Endothelial cell of umbilical vein (primary cell): ENCODE results near the gene CTBP2. TPM values are rescaled to one million over a fixed set of nuclear protein-coding genes. Genes with fewer than 3 reads are reported as not detected.

Experiments used
- BruUV-seq: library from RNA; stranded (reverse); fragments of 400-500 nt; replicated peaks from 2 replicates; lab custom pipeline; 2021; lab: Mats Ljungman, UMichigan
- CTCF ChIA-PET: fragments of 300-600, 350-600 bp; sonication (Branson Sonifier 250); formaldehyde crosslinking; loops from one replicate; lab custom pipeline; 2021; ENCODE audit warnings: antibody characterized with exemption, inconsistent platforms; lab: Charles Lee
- POLR2A ChIA-PET: fragments of 300-600, 350-600 bp; sonication (Branson Sonifier 250); formaldehyde crosslinking; loops from one replicate; lab custom pipeline; 2021; ENCODE audit warnings: antibody characterized with exemption, inconsistent platforms; lab: Charles Lee
- DNase-seq: peaks from one replicate; pipeline ENCODE4 v3.0.0-alpha.2; 2011; ENCODE audit warnings: low read depth, low spot score
- FAIRE-seq: peaks from 2 replicates; lab custom pipeline; 2011; peaks lifted over from hg19 to GRCh38; lab: Jason Lieb, UNC
- H2AFZ ChIP-seq: 2 replicates; pipeline ENCODE4 v1.6.0; 2012; ENCODE audit warnings: low read depth, low read length, control low read depth, inconsistent platforms
- H3K27ac ChIP-seq: 2 replicates; pipeline ENCODE4 v1.5.1; 2011; ENCODE audit warnings: low read depth, mild to moderate bottlenecking, control low read depth, low read length, moderate library complexity; ENCODE audit not compliant: insufficient read depth
- H3K27me3 ChIP-seq, 2 experiments: 2 replicates each; pipeline versions ENCODE4 v1.6.0 to v1.6.1; 2011; ENCODE audit warnings: low read length in 2 of 2, mixed read lengths in 1 of 2; ENCODE audit not compliant: control insufficient read depth in 2 of 2, insufficient read depth in 2 of 2
- H3K36me3 ChIP-seq, 2 experiments: 2 replicates in 1 of 2; 3 replicates in 1 of 2; pipeline ENCODE4 v1.5.1; 2011; ENCODE audit warnings: low read length in 2 of 2, mild to moderate bottlenecking in 1 of 2, moderate library complexity in 1 of 2; ENCODE audit not compliant: control insufficient read depth in 2 of 2, insufficient read depth in 2 of 2; ENCODE audit errors: extremely low read depth in 1 of 2
- H3K4me1 ChIP-seq: 3 replicates; pipeline ENCODE4 v1.5.1; 2011; ENCODE audit warnings: mild to moderate bottlenecking, low read length; ENCODE audit not compliant: control insufficient read depth, insufficient read depth; ENCODE audit errors: extremely low read depth
- H3K4me2 ChIP-seq: 2 replicates; pipeline ENCODE4 v1.6.1; 2011; ENCODE audit warnings: low read length, control low read depth, mixed read lengths; ENCODE audit not compliant: insufficient read depth
- H3K4me3 ChIP-seq, 3 experiments: fragments of 200-600 bp in 1 of 3; sonication (generic), shearing (Covaris generic) in 1 of 3; replicated peaks in 1 of 3; 2 replicates each; pipeline ENCODE4 v1.5.1; 2011 to 2016; ENCODE audit warnings: control low read depth in 3 of 3, low read length in 3 of 3, mild to moderate bottlenecking in 2 of 3, inconsistent platforms in 1 of 3, low read depth in 1 of 3, moderate library complexity in 1 of 3; ENCODE audit not compliant: insufficient read depth in 1 of 3
- H3K79me2 ChIP-seq: 2 replicates; pipeline ENCODE4 v1.6.0; 2012; ENCODE audit warnings: low read length, inconsistent platforms; ENCODE audit not compliant: control insufficient read depth, insufficient read depth
- H3K9ac ChIP-seq: replicated peaks from 2 replicates; pipeline ENCODE3; 2011; ENCODE audit warnings: low read length, control low read depth; ENCODE audit not compliant: insufficient read depth; ENCODE audit errors: extremely low read depth
- H3K9me1 ChIP-seq: replicated peaks from 3 replicates; pipeline ENCODE4 v1.6.0; 2011; ENCODE audit warnings: mild to moderate bottlenecking, low read length; ENCODE audit not compliant: control insufficient read depth, insufficient read depth; ENCODE audit errors: extremely low read depth
- H3K9me3 ChIP-seq: replicated peaks from 2 replicates; pipeline ENCODE4 v1.5.1; 2012; ENCODE audit warnings: low read length, inconsistent platforms; ENCODE audit not compliant: control insufficient read depth, insufficient read depth
- H4K20me1 ChIP-seq: replicated peaks from 2 replicates; pipeline ENCODE3; 2011; ENCODE audit warnings: mild to moderate bottlenecking, low read length; ENCODE audit not compliant: control insufficient read depth, insufficient read depth; ENCODE audit errors: extremely low read depth
- EZH2 ChIP-seq: IDR thresholded peaks from 2 replicates; pipeline ENCODE4 v1.6.1; 2012; ENCODE audit warnings: borderline replicate concordance, low read depth, mild to moderate bottlenecking, moderate library complexity, low read length, inconsistent platforms; ENCODE audit not compliant: severe bottlenecking
- FOS ChIP-seq: IDR thresholded peaks from 2 replicates; pipeline ENCODE4 v1.6.1; 2011; ENCODE audit warnings: mild to moderate bottlenecking, low read length, moderate library complexity, borderline replicate concordance; ENCODE audit not compliant: insufficient read depth
- GATA2 ChIP-seq: IDR thresholded peaks from 2 replicates; pipeline ENCODE4 v1.7.0; 2011; ENCODE audit warnings: low read depth, mild to moderate bottlenecking, moderate library complexity, mixed read lengths, low read length; ENCODE audit not compliant: insufficient read length, insufficient read depth
- JUN ChIP-seq: IDR thresholded peaks from 2 replicates; pipeline ENCODE4 v1.6.1; 2011; ENCODE audit warnings: borderline replicate concordance, low read depth; ENCODE audit not compliant: insufficient read length, insufficient read depth
- MAX ChIP-seq: IDR thresholded peaks from 2 replicates; pipeline ENCODE4 v1.6.1; 2011; ENCODE audit not compliant: insufficient read depth, insufficient read length
- MYC ChIP-seq: IDR thresholded peaks from one replicate; pipeline ENCODE4 v1.6.1; 2011; ENCODE audit warnings: mild to moderate bottlenecking, low read depth, low read length
- POLR2A ChIP-seq: IDR thresholded peaks from 2 replicates; pipeline ENCODE4 v1.6.1; 2012; ENCODE audit warnings: low read depth, mild to moderate bottlenecking, control low read depth, low read length
- POLR2AphosphoS5 ChIP-seq: IDR thresholded peaks from 2 replicates; pipeline ENCODE4 v1.6.1; 2012; ENCODE audit warnings: low read depth, mild to moderate bottlenecking, control low read depth, low read length, moderate library complexity; ENCODE audit not compliant: insufficient read depth
- dilution Hi-C: fragments of 300-500 bp; cut with MboI; formaldehyde crosslinking; loops from one replicate; pipeline ENCODE4 v1.15.0; 2019; ENCODE audit warnings: low sequenced_read_pairs; ENCODE audit not compliant: extremely low pct_ligation_motif_present
- intact Hi-C: fragments of 100-400 bp; cut with micrococcal nuclease; formaldehyde crosslinking; loops from one replicate; pipeline ENCODE4 v1.10.0; 2022
- polyA plus RNA-seq, 4 experiments: library from polyadenylated mRNA; depleted of rRNA in 3 of 4; stranded (reverse) in 3 of 4; unstranded in 1 of 4; fragments of >200 nt; gene quantifications; 2 replicates each; pipeline versions ENCODE4 v1.2.1 to v1.2.3, GENCODE V29; 2011 to 2012; ENCODE audit warnings: missing spikeins in 1 of 4
- total RNA-seq: library from RNA; stranded (reverse); gene quantifications from 2 replicates; pipeline ENCODE4 v1.2.3, GENCODE V29; 2021
- TF ChIP-seq, protein P1 (sequence below), 2 donors: IDR thresholded peaks; 1 replicate in 1 of 2; 2 replicates in 1 of 2; pipeline ENCODE4 v1.5.1; 2011; ENCODE audit warnings: low read length in 2 of 2, mild to moderate bottlenecking in 2 of 2, moderate library complexity in 2 of 2, control low read depth in 1 of 2, inconsistent platforms in 1 of 2, low read depth in 1 of 2; ENCODE audit not compliant: insufficient read depth in 1 of 2; ENCODE audit errors: extremely low read depth in 1 of 2

CTBP2 gene
- total and polyA plus RNA-seq, 2 donors (not counting 3 experiments of a cell fraction or from before 2014, with no cell fraction given), result 118 to 128 TPM

DNA sequence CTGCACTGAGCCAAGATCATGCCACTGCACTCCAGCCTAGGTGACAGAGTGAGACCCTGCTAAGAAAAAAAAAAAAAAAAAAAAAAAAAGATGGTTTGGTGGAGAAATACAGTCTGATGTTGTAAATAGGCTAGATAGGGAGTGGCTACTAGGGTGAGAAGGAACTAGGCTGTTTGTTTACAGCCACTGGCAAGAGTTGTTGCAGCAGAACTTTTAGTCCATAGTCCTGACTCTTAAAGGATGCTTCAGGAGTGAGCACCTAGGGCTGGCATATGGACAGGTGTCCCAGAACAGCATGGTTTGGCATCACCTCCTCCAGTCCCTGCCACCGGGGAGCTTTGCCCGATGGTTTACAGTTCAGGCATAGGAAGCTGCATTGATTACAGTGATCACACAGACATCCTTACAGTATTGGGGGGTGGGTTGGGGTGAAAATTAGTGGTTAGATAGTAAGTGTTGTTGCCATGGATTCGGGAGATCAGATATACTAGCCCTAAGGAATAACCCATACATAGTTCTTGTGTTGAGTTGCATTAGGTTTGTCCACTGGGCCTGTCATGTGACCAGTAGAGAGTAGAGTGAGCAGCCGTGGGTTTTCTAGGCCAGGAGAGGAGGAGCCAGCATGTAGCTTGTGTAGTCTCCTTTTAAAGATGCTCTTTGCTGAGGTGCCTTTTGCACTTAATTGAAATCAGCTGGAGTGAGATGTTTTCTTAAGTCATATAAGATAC lies 182.6 kb downstream of the CTBP2 start:
- FAIRE-seq (no peak), DNase-seq (no peak)
- peaks cover 16% of the 10 kb centered on the region for H4K20me1 ChIP-seq
- H3K9me3 ChIP-seq, result no peaks in the 10 kb centered on the region
- H3K9me1 ChIP-seq, result no peaks in the 10 kb centered on the region
- intact Hi-C loops (loop anchor here (2.0 to 5.0 kb wide), 3 partner anchors 53 to 446 kb away; partner anchors contain the start of gene EEF1AKMT2), dilution Hi-C loops (no loop called here)
- TF ChIP-seq EZH2 (no peak), JUN (no peak), GATA2 (no peak), FOS (no peak), MYC (no peak), POLR2AphosphoS5 (no peak), MAX (no peak), POLR2A (no peak)
- TF ChIP-seq, protein P1, sequence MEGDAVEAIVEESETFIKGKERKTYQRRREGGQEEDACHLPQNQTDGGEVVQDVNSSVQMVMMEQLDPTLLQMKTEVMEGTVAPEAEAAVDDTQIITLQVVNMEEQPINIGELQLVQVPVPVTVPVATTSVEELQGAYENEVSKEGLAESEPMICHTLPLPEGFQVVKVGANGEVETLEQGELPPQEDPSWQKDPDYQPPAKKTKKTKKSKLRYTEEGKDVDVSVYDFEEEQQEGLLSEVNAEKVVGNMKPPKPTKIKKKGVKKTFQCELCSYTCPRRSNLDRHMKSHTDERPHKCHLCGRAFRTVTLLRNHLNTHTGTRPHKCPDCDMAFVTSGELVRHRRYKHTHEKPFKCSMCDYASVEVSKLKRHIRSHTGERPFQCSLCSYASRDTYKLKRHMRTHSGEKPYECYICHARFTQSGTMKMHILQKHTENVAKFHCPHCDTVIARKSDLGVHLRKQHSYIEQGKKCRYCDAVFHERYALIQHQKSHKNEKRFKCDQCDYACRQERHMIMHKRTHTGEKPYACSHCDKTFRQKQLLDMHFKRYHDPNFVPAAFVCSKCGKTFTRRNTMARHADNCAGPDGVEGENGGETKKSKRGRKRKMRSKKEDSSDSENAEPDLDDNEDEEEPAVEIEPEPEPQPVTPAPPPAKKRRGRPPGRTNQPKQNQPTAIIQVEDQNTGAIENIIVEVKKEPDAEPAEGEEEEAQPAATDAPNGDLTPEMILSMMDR (IDR thresholded peaks at IDR 0.05; ENCODE audit: extremely low read depth in 1 of 2, insufficient read depth in 1 of 2, low read depth in 1 of 2, low read length in 2 of 2), result no peak
- H3K4me2 ChIP-seq, result no peak overlapping the region
- H3K36me3 ChIP-seq, result peaks cover 2 to 7% of the 10 kb centered on the region in 2 experiments
- no peak overlapping the region for H3K9ac ChIP-seq
- peaks cover 2% of the 10 kb centered on the region for H3K79me2 ChIP-seq
- no peaks in the 10 kb centered on the region for H3K27me3 ChIP-seq
- CTCF ChIA-PET, result interaction anchor here (2.7 kb wide), 1 partner anchor 15 kb away, joined by 10 read pairs; no protein-coding TSS in a partner anchor
- H3K27ac ChIP-seq, result no peak overlapping the region
- POLR2A ChIA-PET, result no interaction called here
- BruUV-seq, result no TSS peak
- no peak overlapping the region for H3K4me3 ChIP-seq
- peaks cover 16% of the 10 kb centered on the region for H3K4me1 ChIP-seq
- H2AFZ ChIP-seq, result no peak overlapping the region
